Osteocyte (in vitro differentiated cells): Measurements from ENCODE around the gene MRPL22. TPM values are rescaled to one million over a fixed set of nuclear protein-coding genes. Genes with fewer than 3 reads are reported as not detected.

Experiments
- DNase-seq: peaks from one replicate; pipeline ENCODE4 v3.0.0; 2021; ENCODE audit warnings: mixed read lengths; ENCODE audit not compliant: unreplicated experiment; ENCODE audit errors: extremely low spot score
- H3K27ac Mint-ChIP-seq: one replicate; pipeline ENCODE4 v1.8.0; 2021; ENCODE audit warnings: mild to moderate bottlenecking, mixed read lengths; ENCODE audit not compliant: unreplicated experiment
- H3K27me3 Mint-ChIP-seq: one replicate; pipeline ENCODE4 v1.8.0; 2021; ENCODE audit warnings: mixed read lengths; ENCODE audit not compliant: unreplicated experiment
- H3K36me3 Mint-ChIP-seq: one replicate; pipeline ENCODE4 v1.8.0; 2021; ENCODE audit warnings: mixed read lengths; ENCODE audit not compliant: unreplicated experiment
- H3K4me1 Mint-ChIP-seq: one replicate; pipeline ENCODE4 v1.8.0; 2021; ENCODE audit warnings: mixed read lengths; ENCODE audit not compliant: unreplicated experiment
- H3K4me3 Mint-ChIP-seq: one replicate; pipeline ENCODE4 v1.8.0; 2021; ENCODE audit warnings: mild to moderate bottlenecking, moderate library complexity, mixed read lengths; ENCODE audit not compliant: unreplicated experiment
- H3K9me3 Mint-ChIP-seq: one replicate; pipeline ENCODE4 v1.8.0; 2021; ENCODE audit warnings: mixed read lengths; ENCODE audit not compliant: unreplicated experiment
- CTCF ChIP-seq: fragments of 200-600 bp; sonication (generic); IDR thresholded peaks from 2 replicates; pipeline ENCODE4 v1.5.0; 2021; ENCODE audit warnings: antibody characterized with exemption, mild to moderate bottlenecking, moderate library complexity
- total RNA-seq: library from RNA; stranded (reverse); gene quantifications from 2 replicates; pipeline ENCODE4 v1.2.1, GENCODE V29; 2021

MRPL22 gene
- total RNA-seq, 1 donor from 2014 or later, result 39.1 TPM

- Mint-ChIP-seq H3K9me3 (no peaks in the 10 kb centered on the region), H3K27ac (no peak overlapping the region), H3K36me3 (no peaks in the 10 kb centered on the region), H3K27me3 (peaks cover 8% of the 10 kb centered on the region), H3K4me3 (no peak overlapping the region), H3K4me1 (no peaks in the 10 kb centered on the region)
- DNase-seq, result no peak
- TF ChIP-seq CTCF, result no peak
These were observed 48.8 kb downstream of the MRPL22 start for GRCh38 chr5:154989626-154990025.

- no peak overlapping the region for H3K27ac Mint-ChIP-seq
- TF ChIP-seq CTCF, result no peak
- no peak overlapping the region for H3K4me3 Mint-ChIP-seq
- H3K9me3 Mint-ChIP-seq, result no peaks in the 10 kb centered on the region
- H3K27me3 Mint-ChIP-seq, result peaks cover 7% of the 10 kb centered on the region
- no peaks in the 10 kb centered on the region for H3K4me1 Mint-ChIP-seq
- H3K36me3 Mint-ChIP-seq, result no peaks in the 10 kb centered on the region
- DNase-seq, result no peak
These were observed 52.6 kb downstream of the MRPL22 start for GRCh38 chr5:154993461-154993860.

- H3K36me3 Mint-ChIP-seq, result no peaks in the 10 kb centered on the region
- no peak overlapping the region for H3K27ac Mint-ChIP-seq
- no peak overlapping the region for H3K4me3 Mint-ChIP-seq
- peaks cover 8% of the 10 kb centered on the region for H3K27me3 Mint-ChIP-seq
- no peak for TF ChIP-seq CTCF
- no peaks in the 10 kb centered on the region for H3K4me1 Mint-ChIP-seq
- peaks cover 3% of the 10 kb centered on the region for H3K9me3 Mint-ChIP-seq
- DNase-seq, result no peak
These were observed 54.8 kb downstream of the MRPL22 start for GRCh38 chr5:154995679-154996078.

GRCh38 chr5:154997746-154998145 is 56.9 kb downstream of the MRPL22 start:
- H3K4me1 Mint-ChIP-seq, result no peaks in the 10 kb centered on the region
- H3K36me3 Mint-ChIP-seq, result no peaks in the 10 kb centered on the region
- TF ChIP-seq CTCF, result no peak
- H3K27me3 Mint-ChIP-seq, result peaks cover 5% of the 10 kb centered on the region
- H3K27ac Mint-ChIP-seq, result no peak overlapping the region
- H3K9me3 Mint-ChIP-seq, result peaks cover 3% of the 10 kb centered on the region
- no peak for DNase-seq
- H3K4me3 Mint-ChIP-seq, result no peak overlapping the region

- DNase-seq, result no peak
- Mint-ChIP-seq H3K27ac (no peak overlapping the region), H3K9me3 (peaks cover 3% of the 10 kb centered on the region), H3K27me3 (peaks cover 5% of the 10 kb centered on the region), H3K4me3 (no peak overlapping the region), H3K4me1 (no peaks in the 10 kb centered on the region), H3K36me3 (no peaks in the 10 kb centered on the region)
- TF ChIP-seq CTCF, result no peak
These were observed 59.0 kb downstream of the MRPL22 start for GRCh38 chr5:154999865-155000264.
